Liver (tissue), 3 donors: ENCODE measurements around the gene NMNAT2.

ENCODE experiments used
- CTCF ChIP-seq: fragments of 150-350 bp; IDR thresholded peaks from 2 replicates; pipeline ENCODE4 v1.5.1; 2017; ENCODE audit warnings: improper control_type of control experiment, low read depth, low read length; ENCODE audit not compliant: missing input control
- MAX ChIP-seq: IDR thresholded peaks from 2 replicates; pipeline ENCODE4 v1.6.1; 2016; ENCODE audit warnings: antibody characterized with exemption
- RXRA ChIP-seq, 2 donors: IDR thresholded peaks; 2 replicates each; pipeline ENCODE4 v1.6.1; 2017 to 2018; ENCODE audit warnings: antibody characterized with exemption in 2 of 2, mild to moderate bottlenecking in 1 of 2
- TAF1 ChIP-seq: conservative IDR thresholded peaks from 2 replicates; pipeline ENCODE4 v1.6.1; 2016; ENCODE audit warnings: antibody characterized with exemption, mild to moderate bottlenecking
- donor health status: healthy.
- donor health status: healthy.

- no peak for TF ChIP-seq MAX
- no peak for TF ChIP-seq TAF1
- TF ChIP-seq RXRA (IDR thresholded peaks at IDR 0.05): no peak
- no peak for TF ChIP-seq CTCF
Observed at GRCh38 chr1:183303901-183304300, 114.3 kb downstream of the NMNAT2 start.
